K562 (cell line): ENCODE measurements around the gene OR52E4. TPM values are rescaled to one million over a fixed set of nuclear protein-coding genes. Genes with fewer than 3 reads are reported as not detected.
A peak's percentile ranks its signal among the peaks of the same experiment; 100 is the strongest.

Source experiments
- ATAC-seq: fragments of 200-7000 bp; cut with Tn5 transposase; 3 replicates; pipeline ENCODE4 v1.9.1; 2020; ENCODE audit warnings: moderate library complexity
- BruUV-seq: library from RNA; stranded (reverse); fragments of 400-500 nt; replicated peaks from 2 replicates; lab custom pipeline; 2021; lab: Mats Ljungman, UMichigan
- CTCF ChIA-PET: fragments of 300-600 bp; formaldehyde crosslinking; extraction: SDS; loops from one replicate; lab custom pipeline; 2021; ENCODE audit warnings: low intra/inter-chr PET ratio; lab: Yijun Ruan, JAX
- POLR2A ChIA-PET: fragments of 300-600, 350-650 bp; sonication (Branson Sonifier 250); formaldehyde crosslinking; extraction: SDS; loops from one replicate; lab custom pipeline; 2021; ENCODE audit warnings: antibody characterized with exemption, inconsistent platforms; lab: Yijun Ruan, JAX
- DNase-seq, 4 experiments: peaks; one replicate each; pipeline versions ENCODE4 v3.0.0 to v3.0.0-alpha.2; 2011 to 2018; ENCODE audit warnings: low spot score in 3 of 4, mixed read lengths in 3 of 4; ENCODE audit errors: extremely low read depth in 1 of 4
- FAIRE-seq: peaks from 2 replicates; lab custom pipeline; 2011; peaks lifted over from hg19 to GRCh38; lab: Jason Lieb, UNC
- H2AFZ ChIP-seq: 2 replicates; pipeline ENCODE4 v1.6.0; 2011; ENCODE audit warnings: low read depth, low read length, control low read depth, inconsistent platforms
- H3K27ac ChIP-seq: fragments of 200-600 bp; 3 replicates; pipeline ENCODE4 v1.8.0; 2011; ENCODE audit warnings: low read depth, mild to moderate bottlenecking, control low read depth, inconsistent platforms, low read length, moderate library complexity, mixed read lengths; ENCODE audit errors: extremely low read depth
- H3K27me3 ChIP-seq, 2 experiments: fragments of 300-600 bp in 1 of 2; 2 replicates in 1 of 2; 3 replicates in 1 of 2; pipeline versions ENCODE4 v1.6.0 to v1.8.0; 2011; ENCODE audit warnings: inconsistent platforms in 2 of 2, low read length in 2 of 2, mild to moderate bottlenecking in 1 of 2, mixed read lengths in 1 of 2, moderate library complexity in 1 of 2; ENCODE audit not compliant: control insufficient read depth in 2 of 2, insufficient read depth in 2 of 2
- H3K36me3 ChIP-seq: fragments of 300-600 bp; 3 replicates; pipeline ENCODE4 v1.8.0; 2011; ENCODE audit warnings: mild to moderate bottlenecking, low read length, inconsistent platforms; ENCODE audit not compliant: control insufficient read depth, insufficient read depth
- H3K4me1 ChIP-seq, 2 experiments: fragments of 200-600 bp in 1 of 2; replicated peaks in 1 of 2; 2 replicates in 1 of 2; 3 replicates in 1 of 2; pipeline versions ENCODE4 v1.5.1 to v1.8.0; 2011; ENCODE audit warnings: inconsistent platforms in 2 of 2, low read length in 2 of 2, mild to moderate bottlenecking in 1 of 2, mixed read lengths in 1 of 2, moderate library complexity in 1 of 2; ENCODE audit not compliant: control insufficient read depth in 2 of 2, insufficient read depth in 2 of 2
- H3K4me2 ChIP-seq: 2 replicates; pipeline ENCODE4 v1.6.1; 2011; ENCODE audit warnings: low read length, control low read depth, inconsistent platforms, mixed read lengths; ENCODE audit not compliant: insufficient read depth
- H3K4me3 ChIP-seq: fragments of 200-600 bp; sonication (generic), shearing (Covaris generic); 2 replicates; pipeline ENCODE4 v1.5.1; 2016; ENCODE audit warnings: control low read depth, inconsistent platforms
- H3K79me2 ChIP-seq: fragments of 200-600 bp; 3 replicates; pipeline ENCODE4 v1.8.0; 2011; ENCODE audit warnings: low read length, inconsistent platforms; ENCODE audit not compliant: control insufficient read depth, insufficient read depth
- H3K9ac ChIP-seq, 2 experiments: 2 replicates each; pipeline versions ENCODE4 v1.6.0 to v1.6.1; 2011; ENCODE audit warnings: low read depth in 2 of 2, low read length in 2 of 2, control low read depth in 1 of 2, inconsistent platforms in 1 of 2, mild to moderate bottlenecking in 1 of 2, mixed read lengths in 1 of 2; ENCODE audit not compliant: insufficient read depth in 1 of 2
- H3K9me1 ChIP-seq: one replicate; pipeline ENCODE4 v1.6.0; 2011; ENCODE audit warnings: inconsistent platforms, mild to moderate bottlenecking, low read length, moderate library complexity; ENCODE audit not compliant: control insufficient read depth, insufficient read depth
- H3K9me3 ChIP-seq: replicated peaks from 2 replicates; pipeline ENCODE4 v1.5.1; 2011; ENCODE audit warnings: low read depth, low read length, inconsistent platforms; ENCODE audit not compliant: control insufficient read depth, insufficient read depth
- H4K20me1 ChIP-seq: replicated peaks from 2 replicates; pipeline ENCODE4 v1.6.1; 2011; ENCODE audit warnings: low read length, inconsistent platforms, mixed read lengths; ENCODE audit not compliant: control insufficient read depth, insufficient read depth
- CEBPB ChIP-seq: fragments of 450-650 bp; IDR thresholded peaks from 2 replicates; pipeline ENCODE4 v1.6.1; 2016; ENCODE audit warnings: missing genetic modification characterization, missing compliant biosample characterization
- IRF2 ChIP-seq: sonication (generic); formaldehyde crosslinking; IDR thresholded peaks from 2 replicates; pipeline ENCODE4 v1.8.1; 2022; ENCODE audit warnings: mild to moderate bottlenecking, missing genetic modification reagents
- NR2C1 ChIP-seq, 2 experiments: fragments of 450-650 bp; IDR thresholded peaks; 2 replicates each; pipeline ENCODE4 v1.6.1; 2017; ENCODE audit warnings: mild to moderate bottlenecking in 2 of 2, antibody characterized with exemption in 1 of 2, inconsistent platforms in 1 of 2, missing compliant biosample characterization in 1 of 2, missing genetic modification characterization in 1 of 2
- RAD21 ChIP-seq, 2 experiments: fragments of 250-450 bp in 1 of 2; fragments of 450-650 bp in 1 of 2; sonication (Bioruptor Pico) in 1 of 2; formaldehyde crosslinking in 1 of 2; IDR thresholded peaks in 1 of 2; conservative IDR thresholded peaks in 1 of 2; 2 replicates each; pipeline versions ENCODE4 v1.4.0 to v1.8.0; 2020 to 2022; ENCODE audit warnings: mild to moderate bottlenecking in 2 of 2, moderate library complexity in 1 of 2
- RBM22 ChIP-seq: fragments of 200-400 bp; formaldehyde crosslinking; IDR thresholded peaks from 2 replicates; pipeline ENCODE4 v1.6.1; 2018; ENCODE audit warnings: low read length, low read depth; ENCODE audit not compliant: poor library complexity, severe bottlenecking
- RBM34 ChIP-seq: fragments of 200-400 bp; formaldehyde crosslinking; IDR thresholded peaks from 2 replicates; pipeline ENCODE4 v1.6.1; 2018; ENCODE audit warnings: low read length, borderline replicate concordance; ENCODE audit not compliant: insufficient read depth
- SNIP1 ChIP-seq: fragments of 450-650 bp; IDR thresholded peaks from 2 replicates; pipeline ENCODE4 v1.7.1; 2017; ENCODE audit warnings: low read depth, mild to moderate bottlenecking
- ZNF24 ChIP-seq: fragments of 450-650 bp; IDR thresholded peaks from 2 replicates; pipeline ENCODE4 v1.6.1; 2016
- ZNF77 ChIP-seq: fragments of 250-450 bp; sonication (Bioruptor Pico); IDR thresholded peaks from 2 replicates; pipeline ENCODE4 v1.5.0; 2020
- WGBS: fragments of 100-300 bp; shearing (Covaris generic); methylation state at CpG from one replicate; pipeline ENCODE4 v1.1.6; 2016; ENCODE audit warnings: low coverage, mixed read lengths; ENCODE audit not compliant: insufficient coverage; ENCODE audit errors: missing lambda C conversion rate; 5-methylcytosine and 5-hydroxymethylcytosine counted together
- in situ Hi-C: fragments of 300-500 bp; cut with MboI; formaldehyde crosslinking; loops from 4 replicates; pipeline ENCODE4 v1.15.0; 2018; ENCODE audit warnings: inconsistent platforms, mixed read lengths
- intact Hi-C: fragments of 100-400 bp; cut with micrococcal nuclease; formaldehyde crosslinking; loops from 2 replicates; pipeline ENCODE4 v1.14.2; 2022
- polyA plus RNA-seq, 8 experiments: library from polyadenylated mRNA; depleted of rRNA in 4 of 8; stranded (reverse) in 5 of 8; unstranded in 3 of 8; fragments of >200 nt; fragmentation: Nextera tagmentation in 2 of 8; fragmentation: Illumina TruSeq in 1 of 8; extraction: Ambion mirVana in 2 of 8; extraction: Trizol in 1 of 8; gene quantifications; 2 replicates each; pipeline versions ENCODE4 v1.2.1 to v1.2.3, GENCODE V29; 2011 to 2014; ENCODE audit warnings: inconsistent platforms in 1 of 8, missing spikeins in 1 of 8
- total RNA-seq, 7 experiments: library from RNA; depleted of rRNA in 6 of 7; stranded (reverse); fragments of >200 nt in 6 of 7; fragmentation: Illumina TruSeq in 2 of 7; extraction: Trizol in 2 of 7; gene quantifications; 2 replicates each; pipeline versions ENCODE4 v1.2.1 to v1.2.3, GENCODE V29; 2011 to 2021; ENCODE audit warnings: low replicate concordance in 1 of 7
- TF ChIP-seq, protein P1 (sequence below), 2 experiments: fragments of 450-650 bp; formaldehyde crosslinking in 1 of 2; IDR thresholded peaks; 2 replicates each; pipeline versions ENCODE4 v1.4.0 to v1.6.1; 2014 to 2020; ENCODE audit warnings: mild to moderate bottlenecking in 2 of 2, borderline replicate concordance in 1 of 2, low read depth in 1 of 2
- TF ChIP-seq, protein P2 (sequence below), 3 experiments: IDR thresholded peaks in 2 of 3; conservative IDR thresholded peaks in 1 of 3; 2 replicates each; pipeline ENCODE4 v1.5.1; 2011 to 2012; ENCODE audit warnings: low read length in 3 of 3, mild to moderate bottlenecking in 3 of 3, control low read depth in 2 of 3, improper control_type of control experiment in 1 of 3, inconsistent platforms in 1 of 3, low read depth in 1 of 3, mixed read lengths in 1 of 3, moderate library complexity in 1 of 3; ENCODE audit not compliant: insufficient read depth in 2 of 3

OR52E4 gene
- total and polyA plus RNA-seq, 9 of the 15 experiments (the other 6 are each of a cell fraction or from before 2014, with no cell fraction given): not detected

- Histone ChIP-seq H3K4me1 (no peaks in the 10 kb centered on the region), H3K79me2 (no peaks in the 10 kb centered on the region), H3K9me1 (no peaks in the 10 kb centered on the region), H3K4me3 (no peak overlapping the region), H3K27me3 (peaks cover 0 to 2% of the 10 kb centered on the region in 2 experiments; a peak in 1 of 5 replicates), H4K20me1 (no peaks in the 10 kb centered on the region), H3K36me3 (no peaks in the 10 kb centered on the region), H2AFZ (no peak overlapping the region), H3K9me3 (no peaks in the 10 kb centered on the region), H3K9ac (no peak overlapping the region), H3K4me2 (no peak overlapping the region), H3K27ac (no peak overlapping the region)
- DNase-seq (peak; percentile 11 to 20 (median 11)), FAIRE-seq (peak; percentile 40), ATAC-seq (no peak)
- WGBS: 43% methylated on average over 4 of the region's 4 CpGs
- ChIA-PET CTCF (interaction anchor here (0.7 to 1.9 kb wide), 6 partner anchors 207 to 1704 kb away, joined by 3 to 8 read pairs (median 4); partner anchors contain the start of gene TRIM5), POLR2A (interaction anchor here (0.5 to 1.3 kb wide), 5 partner anchors 15 to 386 kb away, joined by 3 to 7 read pairs (median 3); partner anchors contain the start of genes TRIM34 and TRIM5)
- intact Hi-C loops: loop anchor here (1.0 to 10.0 kb wide), 3 partner anchors 207 to 397 kb away; partner anchors contain the start of gene TRIM6
- in situ Hi-C loops: no loop called here
- BruUV-seq: no TSS peak
- TF ChIP-seq RBM34 (no peak), RBM22 (no peak), CEBPB (tag) (no peak), RAD21 (CRISPR knock-in tag; conservative IDR thresholded peaks at IDR 0.05 in 1 of 2, IDR thresholded peaks at IDR 0.05 in 1 of 2) (peak; percentile 84 to 85), ZNF24 (no peak), IRF2 (CRISPR knock-in tag) (no peak), ZNF77 (no peak), NR2C1 (IDR thresholded peaks at IDR 0.05) (no peak), NR2C1 (tag; IDR thresholded peaks at IDR 0.05) (no peak), SNIP1 (no peak)
- TF ChIP-seq, protein P1, sequence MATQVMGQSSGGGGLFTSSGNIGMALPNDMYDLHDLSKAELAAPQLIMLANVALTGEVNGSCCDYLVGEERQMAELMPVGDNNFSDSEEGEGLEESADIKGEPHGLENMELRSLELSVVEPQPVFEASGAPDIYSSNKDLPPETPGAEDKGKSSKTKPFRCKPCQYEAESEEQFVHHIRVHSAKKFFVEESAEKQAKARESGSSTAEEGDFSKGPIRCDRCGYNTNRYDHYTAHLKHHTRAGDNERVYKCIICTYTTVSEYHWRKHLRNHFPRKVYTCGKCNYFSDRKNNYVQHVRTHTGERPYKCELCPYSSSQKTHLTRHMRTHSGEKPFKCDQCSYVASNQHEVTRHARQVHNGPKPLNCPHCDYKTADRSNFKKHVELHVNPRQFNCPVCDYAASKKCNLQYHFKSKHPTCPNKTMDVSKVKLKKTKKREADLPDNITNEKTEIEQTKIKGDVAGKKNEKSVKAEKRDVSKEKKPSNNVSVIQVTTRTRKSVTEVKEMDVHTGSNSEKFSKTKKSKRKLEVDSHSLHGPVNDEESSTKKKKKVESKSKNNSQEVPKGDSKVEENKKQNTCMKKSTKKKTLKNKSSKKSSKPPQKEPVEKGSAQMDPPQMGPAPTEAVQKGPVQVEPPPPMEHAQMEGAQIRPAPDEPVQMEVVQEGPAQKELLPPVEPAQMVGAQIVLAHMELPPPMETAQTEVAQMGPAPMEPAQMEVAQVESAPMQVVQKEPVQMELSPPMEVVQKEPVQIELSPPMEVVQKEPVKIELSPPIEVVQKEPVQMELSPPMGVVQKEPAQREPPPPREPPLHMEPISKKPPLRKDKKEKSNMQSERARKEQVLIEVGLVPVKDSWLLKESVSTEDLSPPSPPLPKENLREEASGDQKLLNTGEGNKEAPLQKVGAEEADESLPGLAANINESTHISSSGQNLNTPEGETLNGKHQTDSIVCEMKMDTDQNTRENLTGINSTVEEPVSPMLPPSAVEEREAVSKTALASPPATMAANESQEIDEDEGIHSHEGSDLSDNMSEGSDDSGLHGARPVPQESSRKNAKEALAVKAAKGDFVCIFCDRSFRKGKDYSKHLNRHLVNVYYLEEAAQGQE (IDR thresholded peaks at IDR 0.05; ENCODE audit: borderline replicate concordance): peak; percentile 57; the same call in 1 of the 2 replicates
- TF ChIP-seq, protein P1 (CRISPR knock-in tag; IDR thresholded peaks at IDR 0.05; ENCODE audit: low read depth): no peak
- TF ChIP-seq, protein P2, sequence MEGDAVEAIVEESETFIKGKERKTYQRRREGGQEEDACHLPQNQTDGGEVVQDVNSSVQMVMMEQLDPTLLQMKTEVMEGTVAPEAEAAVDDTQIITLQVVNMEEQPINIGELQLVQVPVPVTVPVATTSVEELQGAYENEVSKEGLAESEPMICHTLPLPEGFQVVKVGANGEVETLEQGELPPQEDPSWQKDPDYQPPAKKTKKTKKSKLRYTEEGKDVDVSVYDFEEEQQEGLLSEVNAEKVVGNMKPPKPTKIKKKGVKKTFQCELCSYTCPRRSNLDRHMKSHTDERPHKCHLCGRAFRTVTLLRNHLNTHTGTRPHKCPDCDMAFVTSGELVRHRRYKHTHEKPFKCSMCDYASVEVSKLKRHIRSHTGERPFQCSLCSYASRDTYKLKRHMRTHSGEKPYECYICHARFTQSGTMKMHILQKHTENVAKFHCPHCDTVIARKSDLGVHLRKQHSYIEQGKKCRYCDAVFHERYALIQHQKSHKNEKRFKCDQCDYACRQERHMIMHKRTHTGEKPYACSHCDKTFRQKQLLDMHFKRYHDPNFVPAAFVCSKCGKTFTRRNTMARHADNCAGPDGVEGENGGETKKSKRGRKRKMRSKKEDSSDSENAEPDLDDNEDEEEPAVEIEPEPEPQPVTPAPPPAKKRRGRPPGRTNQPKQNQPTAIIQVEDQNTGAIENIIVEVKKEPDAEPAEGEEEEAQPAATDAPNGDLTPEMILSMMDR (IDR thresholded peaks at IDR 0.05 in 2 of 3, conservative IDR thresholded peaks at IDR 0.05 in 1 of 3; ENCODE audit: insufficient read depth in 2 of 3, low read depth in 1 of 3, low read length in 3 of 3): peak in 2 of 3 experiments; percentile 43 to 66; a peak in 4 of 6 replicates
Measured at GRCh38 chr11:5891216-5891800, 10.9 kb downstream of the OR52E4 start.
